DMS 273 (cell line): ENCODE data around the gene RMND5B.
"Not testable (repeated sequence)": the region's sequence is repeated elsewhere in the genome, so short reads cannot be mapped to it uniquely, and the experiment has no call there.

ENCODE experiments used
- DNase-seq: peaks from one replicate; lab custom pipeline; 2025; ENCODE audit not compliant: unreplicated experiment; lab: John Stamatoyannopoulos, UW

Gene RMND5B

GRCh38 chr5:178130576-178131445, at the start of gene RMND5B:
Gene RMND5B (plus strand): TSS chr5:178131014. CDS start chr5:178138120, 7,106 bp downstream.
- peak; percentile 94 for DNase-seq

GRCh38 chr5:178081571-178082243, 49.1 kb upstream of the RMND5B start:
- no peak for DNase-seq

- DNase-seq: no peak
Measured at GRCh38 chr5:178083922-178084321, 46.9 kb upstream of the RMND5B start.

- DNase-seq: no peak
Measured at GRCh38 chr5:178085316-178085715, 45.5 kb upstream of the RMND5B start.

- DNase-seq: no peak
Measured at GRCh38 chr5:178086266-178086665, 44.5 kb upstream of the RMND5B start.

- DNase-seq: not testable (repeated sequence)
Measured at GRCh38 chr5:178087199-178087598, 43.6 kb upstream of the RMND5B start.

- no peak for DNase-seq
Measured at GRCh38 chr5:178090856-178091255, 40.0 kb upstream of the RMND5B start.

- DNase-seq: no peak
Measured at GRCh38 chr5:178093134-178093533, 37.7 kb upstream of the RMND5B start.

GRCh38 chr5:178094345-178094744, 36.5 kb upstream of the RMND5B start:
- no peak for DNase-seq

- no peak for DNase-seq
Measured at GRCh38 chr5:178098685-178099084, 32.1 kb upstream of the RMND5B start.

GRCh38 chr5:178103612-178104011, 27.2 kb upstream of the RMND5B start:
- no peak for DNase-seq

- DNase-seq: peak; percentile 52
Measured at GRCh38 chr5:178104492-178104891, 26.3 kb upstream of the RMND5B start.

- DNase-seq: no peak
Measured at GRCh38 chr5:178106086-178106485, 24.7 kb upstream of the RMND5B start.

- no peak for DNase-seq
Measured at GRCh38 chr5:178106556-178107239, 24.1 kb upstream of the RMND5B start.

- peak; percentile 21 for DNase-seq
Measured at GRCh38 chr5:178107756-178108310, 23.0 kb upstream of the RMND5B start.

- DNase-seq: no peak
Measured at GRCh38 chr5:178108446-178108845, 22.4 kb upstream of the RMND5B start.

- peak; percentile 22 for DNase-seq
Measured at GRCh38 chr5:178108966-178109365, 21.8 kb upstream of the RMND5B start.

GRCh38 chr5:178110511-178110910, 20.3 kb upstream of the RMND5B start:
- no peak for DNase-seq

GRCh38 chr5:178111925-178112324, 18.9 kb upstream of the RMND5B start:
- no peak for DNase-seq

- no peak for DNase-seq
Measured at GRCh38 chr5:178112545-178112944, 18.3 kb upstream of the RMND5B start.

- peak; percentile 89 for DNase-seq
Measured at GRCh38 chr5:178113141-178113787, 17.6 kb upstream of the RMND5B start, which contains the start of gene N4BP3. Gene N4BP3 (plus strand): TSS chr5:178113532. CDS start chr5:178119584, 6,052 bp downstream.
